ENCODE measurements around the gene PNO1.
A peak's percentile ranks its signal among the peaks of the same experiment; 100 is the strongest.
"Not testable (repeated sequence)": the region's sequence is repeated elsewhere in the genome, so short reads cannot be mapped to it uniquely, and the experiment has no call there.

PNO1 gene

GRCh38 chr2:68158134-68158447 is 403 bp downstream of the PNO1 start:
- no peak for DNase-seq

DNA sequence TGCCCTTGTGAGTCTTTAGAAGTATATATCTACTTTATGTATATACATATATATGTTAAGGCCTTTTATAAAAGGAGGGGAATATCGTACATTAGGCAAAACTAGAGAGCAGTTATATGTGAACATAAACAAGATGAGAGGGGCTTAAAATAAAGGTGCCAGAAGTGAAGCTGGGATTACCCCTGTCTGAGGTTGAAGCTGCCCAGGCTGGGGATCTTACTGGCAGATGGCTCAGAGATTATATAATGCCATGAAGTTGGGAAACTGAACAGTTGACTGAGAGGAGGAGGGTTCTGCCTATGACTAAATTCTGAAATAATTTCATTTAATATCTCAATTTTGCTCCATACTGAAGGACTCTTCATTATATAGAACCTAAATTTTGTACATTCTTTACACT is 6.0 kb downstream of the PNO1 start:
- no peak for DNase-seq

GRCh38 chr2:68167186-68167585 is 9.5 kb downstream of the PNO1 start:
- no peak for DNase-seq

DNA sequence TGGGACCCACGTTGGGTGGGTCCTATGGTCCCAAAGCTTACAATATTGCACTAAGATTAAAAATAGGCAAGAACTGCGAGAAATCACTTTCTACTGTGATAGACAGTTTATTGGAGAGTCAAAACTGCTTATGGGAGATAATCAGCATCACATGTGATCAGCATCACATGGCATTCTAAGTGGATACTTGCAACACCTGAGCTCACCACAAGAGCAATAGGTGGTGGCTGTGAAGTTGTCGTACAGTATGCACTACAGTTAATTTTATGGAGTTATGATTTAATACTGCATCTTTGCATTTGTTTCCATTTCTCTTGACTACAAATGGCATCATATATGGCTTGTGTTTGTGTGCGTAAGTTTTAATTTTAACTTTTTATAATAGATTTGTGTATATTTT is 11.6 kb downstream of the PNO1 start:
- DNase-seq, result no peak

GRCh38 chr2:68171146-68171545 is 13.5 kb downstream of the PNO1 start:
- no peak for DNase-seq

- DNase-seq, result no peak
These were observed 14.0 kb downstream of the PNO1 start for GRCh38 chr2:68171684-68172083.

GRCh38 chr2:68172521-68172920 is 14.8 kb downstream of the PNO1 start:
- no peak for DNase-seq

DNA sequence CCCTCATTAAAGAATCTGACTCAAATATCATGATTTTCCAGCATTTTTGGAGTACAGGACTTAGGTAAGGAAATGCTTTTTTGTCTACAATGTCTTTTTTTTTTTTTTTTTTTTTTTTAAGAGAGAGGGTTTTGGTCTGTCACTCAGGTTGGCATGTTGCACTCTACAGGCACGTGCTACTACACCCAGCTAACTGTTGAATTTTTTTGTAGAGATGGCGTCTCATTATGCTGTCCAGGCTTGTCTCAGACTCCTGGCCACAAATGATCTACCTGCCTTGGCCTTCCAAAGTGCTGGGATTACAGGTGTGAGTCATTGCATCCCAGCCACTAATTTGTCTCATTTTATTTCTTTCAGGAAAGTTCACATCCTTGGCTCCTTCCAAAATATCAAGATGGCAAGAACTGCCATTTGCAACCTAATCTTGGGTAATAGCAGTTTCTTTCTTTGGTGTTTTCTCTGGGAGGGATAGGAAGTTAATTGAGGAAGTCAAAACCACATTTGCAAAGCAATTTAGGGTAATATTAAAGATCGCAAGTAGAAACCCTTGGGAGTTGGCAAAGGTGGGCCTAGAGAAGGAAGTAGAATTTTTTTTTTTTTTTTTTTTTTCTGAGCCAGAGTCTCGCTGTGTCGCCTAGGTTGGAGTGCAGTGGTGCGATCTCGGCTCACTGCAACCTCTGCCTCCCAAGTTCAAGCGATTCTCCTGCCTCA is 15.5 kb downstream of the PNO1 start:
- no peak for DNase-seq

DNA sequence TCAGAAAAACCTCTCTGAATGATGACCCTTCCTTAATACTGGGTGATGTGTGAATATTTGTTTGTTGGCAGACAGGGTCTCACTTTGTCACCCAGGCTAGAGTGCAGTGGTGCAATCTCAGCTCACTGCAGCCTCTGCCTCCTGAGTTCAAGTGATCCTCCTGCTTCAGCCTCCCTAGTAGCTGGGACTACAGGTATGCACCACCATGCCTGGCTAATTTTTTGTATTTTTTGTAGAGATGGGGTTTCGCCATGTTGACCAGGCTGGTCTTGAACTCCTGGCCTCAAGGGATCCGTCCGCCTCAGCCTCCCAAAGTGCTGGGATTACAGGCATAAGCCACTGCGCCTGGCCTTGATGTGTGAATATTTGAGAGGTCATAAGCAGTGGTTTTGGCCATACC is 17.5 kb downstream of the PNO1 start:
- not testable (repeated sequence) for DNase-seq

DNA sequence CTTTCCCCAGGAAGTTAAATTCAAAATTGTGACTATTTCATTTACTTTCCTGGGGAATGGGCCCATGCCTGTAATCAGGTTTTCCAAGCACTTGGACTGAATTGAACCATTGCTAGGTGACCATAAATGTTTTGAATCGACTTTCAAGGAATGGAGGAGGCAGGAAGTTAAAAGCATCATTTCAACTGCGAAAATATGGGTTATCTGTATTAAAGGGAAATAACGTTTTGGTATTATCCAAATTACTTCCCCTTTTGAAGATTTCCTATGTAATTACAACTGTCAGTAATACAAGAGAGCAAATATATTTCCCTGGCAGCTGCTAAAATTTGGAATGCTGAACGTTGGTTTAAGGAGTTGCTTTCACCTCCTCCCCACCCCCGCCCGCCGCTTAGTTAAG is 19.0 kb downstream of the PNO1 start:
- DNase-seq, result no peak

GRCh38 chr2:68177541-68177940 is 19.9 kb downstream of the PNO1 start:
- no peak for DNase-seq

GRCh38 chr2:68178432-68178831 is 20.7 kb downstream of the PNO1 start:
- DNase-seq, result no peak

DNA sequence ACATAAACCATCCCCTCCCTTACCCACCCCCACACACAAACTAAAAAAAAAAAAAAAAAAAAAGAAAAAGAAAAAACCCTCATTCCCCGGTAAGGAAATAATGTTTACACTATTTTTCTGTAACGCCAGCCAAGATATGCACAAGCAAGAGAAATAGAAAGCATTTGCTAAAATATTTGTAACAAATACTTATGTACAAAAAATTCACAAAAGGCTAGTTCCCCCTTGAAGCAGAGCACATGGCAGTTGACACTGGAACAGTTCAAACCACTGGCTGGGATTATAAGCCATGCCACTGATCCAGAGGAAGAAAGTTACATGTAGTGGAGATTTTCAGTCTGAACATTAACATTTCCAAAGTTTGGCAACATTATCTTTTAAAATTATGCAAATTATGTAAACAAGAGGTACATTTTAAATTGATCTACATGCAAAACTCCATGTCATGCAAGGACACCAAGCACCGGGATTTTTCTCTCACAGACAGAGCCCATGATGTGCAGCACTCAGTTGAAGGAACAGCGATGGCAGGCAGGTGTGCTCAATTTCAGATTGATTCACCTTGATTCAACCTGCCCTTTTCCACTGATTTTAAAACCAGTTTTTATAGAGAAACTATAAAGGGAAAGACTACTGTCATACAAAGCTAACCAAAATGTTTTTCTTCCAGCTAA is 21.4 kb downstream of the PNO1 start:
- DNase-seq, result no peak

DNA sequence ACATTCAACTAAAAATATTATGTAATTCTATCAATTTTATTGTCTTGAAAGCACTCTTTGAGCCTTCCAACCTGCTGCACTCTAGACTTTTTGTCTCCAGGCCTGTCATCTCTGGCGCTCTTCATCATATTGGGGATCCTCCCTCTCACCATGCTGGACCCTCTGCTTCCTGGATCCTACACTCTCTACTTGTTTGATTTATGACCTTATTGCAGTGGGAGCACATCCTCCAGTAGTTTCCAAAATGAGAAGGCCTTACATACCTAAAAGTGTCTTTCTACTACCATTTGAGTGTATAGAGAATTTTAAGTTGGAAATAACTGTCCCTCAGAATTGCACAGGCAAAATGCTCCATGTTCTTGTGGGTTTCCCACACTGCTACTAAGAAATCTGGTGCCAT is 25.2 kb downstream of the PNO1 start:
- no peak for DNase-seq

GRCh38 chr2:68185541-68186164 is 28.0 kb downstream of the PNO1 start:
- DNase-seq, result peak; percentile 10

GRCh38 chr2:68187329-68187728 is 29.6 kb downstream of the PNO1 start:
- DNase-seq, result no peak

- no peak for DNase-seq
These were observed 31.1 kb downstream of the PNO1 start for GRCh38 chr2:68188831-68189230.

DNA sequence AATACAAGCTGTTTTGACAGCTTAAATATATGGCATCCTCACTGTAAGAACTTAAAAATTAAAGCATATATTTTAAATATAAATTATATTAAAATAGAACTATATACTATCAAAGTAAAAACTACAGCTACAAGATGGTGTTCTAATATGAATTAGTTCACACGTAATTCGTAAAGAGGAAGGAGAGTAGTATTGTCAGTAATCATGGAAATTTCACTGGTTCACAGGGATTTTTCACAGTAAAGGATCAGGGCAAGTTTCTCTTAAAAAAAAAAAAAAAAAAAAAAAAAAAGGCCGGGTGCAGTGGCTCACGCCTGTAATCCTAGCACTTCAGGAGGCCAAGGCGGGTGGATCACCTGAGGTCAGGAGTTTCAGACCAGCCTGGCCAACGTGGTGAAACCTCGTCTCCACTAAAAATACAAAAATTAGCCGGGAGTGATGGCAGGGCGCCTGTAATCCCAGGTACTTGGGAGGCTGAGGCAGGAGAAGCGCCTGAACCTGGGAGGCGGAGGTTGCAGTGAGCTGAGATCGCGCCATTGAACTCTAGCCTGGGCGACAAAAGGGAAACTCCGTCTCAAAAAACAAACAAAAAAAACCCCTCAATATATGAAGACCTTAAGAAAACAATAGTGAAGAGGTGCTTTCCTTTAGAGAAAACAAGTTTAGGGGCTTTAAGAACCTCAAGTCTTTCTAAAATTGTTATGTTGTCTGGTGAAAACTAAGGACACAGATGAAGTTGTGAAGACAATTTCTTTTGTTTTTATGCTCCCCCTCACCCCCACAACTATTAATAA is 32.5 kb downstream of the PNO1 start:
- no peak for DNase-seq

GRCh38 chr2:68190991-68191731 is 33.5 kb downstream of the PNO1 start:
- no peak for DNase-seq

GRCh38 chr2:68193144-68193543 is 35.5 kb downstream of the PNO1 start:
- DNase-seq, result no peak

- no peak for DNase-seq
These were observed 36.2 kb downstream of the PNO1 start for GRCh38 chr2:68193787-68194372.

DNA sequence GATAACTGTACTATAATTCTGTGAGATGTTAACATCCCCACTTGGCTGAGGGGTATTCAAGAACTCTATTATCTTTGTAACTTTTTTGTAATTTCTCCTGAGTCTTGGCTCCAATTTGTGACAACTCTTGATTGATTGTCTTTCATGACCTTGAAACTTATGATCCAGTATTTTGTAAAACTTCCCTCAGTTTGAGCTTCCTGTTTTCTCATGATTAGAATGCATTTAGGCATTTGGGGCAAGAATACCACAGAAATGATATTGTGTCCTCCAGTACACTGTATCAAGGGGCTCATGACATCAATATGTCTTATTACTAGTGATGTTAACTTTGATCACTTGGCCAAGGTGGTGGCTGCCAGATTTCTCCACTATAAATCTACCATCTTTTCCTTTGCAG is 37.4 kb downstream of the PNO1 start:
- no peak for DNase-seq

All from activated effector memory CD4-positive, alpha-beta T cell treated with Interleukin-2 at 50 U/mL for 16 hours (primary cell).